ENCODE data around the gene SGTB.

DNA sequence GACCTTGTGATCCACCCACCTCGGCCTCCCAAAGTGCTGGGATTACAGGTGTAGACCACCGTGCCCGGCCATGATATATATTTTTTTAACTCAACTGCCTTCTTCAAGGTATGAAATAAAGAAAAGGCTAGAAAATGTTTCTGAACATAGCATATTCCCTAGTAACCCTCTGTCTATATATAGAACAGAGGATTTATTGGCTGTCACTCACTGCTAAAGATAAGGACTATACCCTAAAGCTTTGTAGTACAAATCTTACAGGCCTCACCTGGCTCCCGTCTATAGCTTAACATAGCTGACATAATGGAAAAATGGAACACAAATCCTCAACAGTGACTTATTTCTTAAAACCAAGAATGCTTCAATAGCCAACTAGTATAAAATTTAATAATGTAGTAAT lies 14.2 kb downstream of the SGTB start:
- TF ChIP-seq POLR2A (IDR thresholded peaks at IDR 0.05): no peak
- TF ChIP-seq, protein P1, sequence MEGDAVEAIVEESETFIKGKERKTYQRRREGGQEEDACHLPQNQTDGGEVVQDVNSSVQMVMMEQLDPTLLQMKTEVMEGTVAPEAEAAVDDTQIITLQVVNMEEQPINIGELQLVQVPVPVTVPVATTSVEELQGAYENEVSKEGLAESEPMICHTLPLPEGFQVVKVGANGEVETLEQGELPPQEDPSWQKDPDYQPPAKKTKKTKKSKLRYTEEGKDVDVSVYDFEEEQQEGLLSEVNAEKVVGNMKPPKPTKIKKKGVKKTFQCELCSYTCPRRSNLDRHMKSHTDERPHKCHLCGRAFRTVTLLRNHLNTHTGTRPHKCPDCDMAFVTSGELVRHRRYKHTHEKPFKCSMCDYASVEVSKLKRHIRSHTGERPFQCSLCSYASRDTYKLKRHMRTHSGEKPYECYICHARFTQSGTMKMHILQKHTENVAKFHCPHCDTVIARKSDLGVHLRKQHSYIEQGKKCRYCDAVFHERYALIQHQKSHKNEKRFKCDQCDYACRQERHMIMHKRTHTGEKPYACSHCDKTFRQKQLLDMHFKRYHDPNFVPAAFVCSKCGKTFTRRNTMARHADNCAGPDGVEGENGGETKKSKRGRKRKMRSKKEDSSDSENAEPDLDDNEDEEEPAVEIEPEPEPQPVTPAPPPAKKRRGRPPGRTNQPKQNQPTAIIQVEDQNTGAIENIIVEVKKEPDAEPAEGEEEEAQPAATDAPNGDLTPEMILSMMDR (IDR thresholded peaks at IDR 0.05 in 4 of 5, conservative IDR thresholded peaks at IDR 0.05 in 1 of 5): no peak
